HEK293 (cell line): Measurements from ENCODE around the gene PLCG2.

ENCODE experiments used
- CTCF ChIA-PET: fragments of 350-600 bp; formaldehyde crosslinking; extraction: SDS; loops from one replicate; lab custom pipeline; 2021; ENCODE audit warnings: antibody characterized with exemption; lab: Yijun Ruan, JAX
- POLR2A ChIA-PET: fragments of 300-600 bp; formaldehyde crosslinking; extraction: SDS; loops from one replicate; lab custom pipeline; 2020; ENCODE audit warnings: antibody characterized with exemption, inconsistent platforms; lab: Yijun Ruan, JAX
- H3K27ac ChIP-seq: fragments of 200-500 bp; sonication (Bioruptor generic); 2 replicates; pipeline ENCODE4 v1.5.1; 2014; ENCODE audit warnings: low read depth, low read length, control low read depth, inconsistent platforms; ENCODE audit errors: extremely low read depth
- H3K36me3 ChIP-seq, 2 experiments: fragments of 200-500 bp in 1 of 2; sonication (Bioruptor generic) in 1 of 2; 1 replicate in 1 of 2; 2 replicates in 1 of 2; pipeline ENCODE4 v1.5.1; 2014 to 2017; ENCODE audit warnings: inconsistent platforms in 2 of 2, low read length in 2 of 2; ENCODE audit not compliant: control insufficient read depth in 2 of 2, insufficient read depth in 1 of 2
- H3K4me1 ChIP-seq: fragments of 200-500 bp; sonication (Bioruptor generic); 2 replicates; pipeline ENCODE4 v1.5.1; 2014; ENCODE audit warnings: mild to moderate bottlenecking, low read length, inconsistent platforms; ENCODE audit not compliant: control insufficient read depth, insufficient read depth
- H3K4me3 ChIP-seq: 2 replicates; pipeline ENCODE4 v1.5.1; 2011; ENCODE audit warnings: low read depth, mild to moderate bottlenecking, control low read depth, low read length, moderate library complexity
- H3K9me3 ChIP-seq: fragments of 200-500 bp; sonication (Bioruptor generic); 2 replicates; pipeline ENCODE4 v1.5.1; 2014; ENCODE audit warnings: low read depth, low read length, inconsistent platforms; ENCODE audit not compliant: control insufficient read depth, insufficient read depth
- BCL6B ChIP-seq: fragments of 450-650 bp; formaldehyde crosslinking; IDR thresholded peaks from 2 replicates; pipeline ENCODE4 v1.5.1; 2017; ENCODE audit warnings: missing biosample characterization, missing genetic modification characterization
- HOXC10 ChIP-seq: sonication (generic); formaldehyde crosslinking; IDR thresholded peaks from 2 replicates; pipeline ENCODE4 v1.8.1; 2023; ENCODE audit warnings: mild to moderate bottlenecking, missing genetic modification reagents
- IKZF3 ChIP-seq: fragments of 450-650 bp; IDR thresholded peaks from 2 replicates; pipeline ENCODE4 v1.5.0; 2018; ENCODE audit warnings: missing biosample characterization, mild to moderate bottlenecking, missing genetic modification characterization, moderate library complexity
- KLF8 ChIP-seq: fragments of 450-650 bp; formaldehyde crosslinking; IDR thresholded peaks from 2 replicates; pipeline ENCODE4 v1.5.1; 2016; ENCODE audit warnings: missing biosample characterization, missing genetic modification characterization
- KLF9 ChIP-seq: fragments of 450-650 bp; formaldehyde crosslinking; IDR thresholded peaks from 2 replicates; pipeline ENCODE4 v1.5.1; 2016; ENCODE audit warnings: missing biosample characterization, missing genetic modification characterization, low read depth
- OVOL3 ChIP-seq: fragments of 450-650 bp; formaldehyde crosslinking; IDR thresholded peaks from 2 replicates; pipeline ENCODE4 v1.5.1; 2016; ENCODE audit warnings: missing biosample characterization, missing genetic modification characterization
- PBX3 ChIP-seq: sonication (generic); formaldehyde crosslinking; IDR thresholded peaks from 2 replicates; pipeline ENCODE4 v1.8.1; 2022; ENCODE audit warnings: mild to moderate bottlenecking, moderate library complexity, missing genetic modification reagents
- SCRT2 ChIP-seq: fragments of 450-650 bp; formaldehyde crosslinking; IDR thresholded peaks from 2 replicates; pipeline ENCODE4 v1.5.1; 2016; ENCODE audit warnings: missing biosample characterization, missing genetic modification characterization
- ZBTB8A ChIP-seq: fragments of 450-650 bp; formaldehyde crosslinking; IDR thresholded peaks from 2 replicates; pipeline ENCODE4 v1.5.1; 2016; ENCODE audit warnings: missing biosample characterization, missing genetic modification characterization
- ZNF155 ChIP-seq: fragments of 450-650 bp; formaldehyde crosslinking; IDR thresholded peaks from 2 replicates; pipeline ENCODE4 v1.5.1; 2016; ENCODE audit warnings: missing biosample characterization, missing genetic modification characterization
- ZNF174 ChIP-seq: fragments of 450-650 bp; formaldehyde crosslinking; IDR thresholded peaks from 2 replicates; pipeline ENCODE4 v1.5.0; 2017; ENCODE audit warnings: missing biosample characterization, mild to moderate bottlenecking, missing genetic modification characterization
- ZNF175 ChIP-seq: fragments of 450-650 bp; formaldehyde crosslinking; IDR thresholded peaks from 2 replicates; pipeline ENCODE4 v1.5.1; 2016; ENCODE audit warnings: missing biosample characterization, missing genetic modification characterization
- ZNF184 ChIP-seq: fragments of 450-650 bp; IDR thresholded peaks from 2 replicates; pipeline ENCODE4 v1.5.1; 2018; ENCODE audit warnings: missing biosample characterization, mild to moderate bottlenecking, missing genetic modification characterization
- ZNF23 ChIP-seq: fragments of 450-650 bp; formaldehyde crosslinking; IDR thresholded peaks from 2 replicates; pipeline ENCODE4 v1.5.1; 2016; ENCODE audit warnings: missing biosample characterization, missing genetic modification characterization, borderline replicate concordance
- ZNF266 ChIP-seq: fragments of 450-650 bp; formaldehyde crosslinking; IDR thresholded peaks from 2 replicates; pipeline ENCODE4 v1.5.1; 2016; ENCODE audit warnings: missing biosample characterization, missing genetic modification characterization, low read depth
- ZNF280C ChIP-seq: fragments of 450-650 bp; formaldehyde crosslinking; IDR thresholded peaks from 2 replicates; pipeline ENCODE4 v1.5.1; 2016; ENCODE audit warnings: missing biosample characterization, missing genetic modification characterization
- ZNF302 ChIP-seq: fragments of 450-650 bp; formaldehyde crosslinking; IDR thresholded peaks from 2 replicates; pipeline ENCODE4 v1.5.1; 2016; ENCODE audit warnings: missing biosample characterization, missing genetic modification characterization, low read depth
- ZNF324 ChIP-seq: fragments of 450-650 bp; formaldehyde crosslinking; IDR thresholded peaks from 2 replicates; pipeline ENCODE4 v1.5.1; 2016; ENCODE audit warnings: missing biosample characterization, missing genetic modification characterization
- ZNF48 ChIP-seq: fragments of 450-650 bp; formaldehyde crosslinking; IDR thresholded peaks from 2 replicates; pipeline ENCODE4 v1.5.1; 2016; ENCODE audit warnings: missing biosample characterization, missing genetic modification characterization
- ZNF514 ChIP-seq: fragments of 450-650 bp; formaldehyde crosslinking; IDR thresholded peaks from 2 replicates; pipeline ENCODE4 v1.5.1; 2016; ENCODE audit warnings: missing biosample characterization, missing genetic modification characterization
- ZNF571 ChIP-seq: fragments of 450-650 bp; formaldehyde crosslinking; IDR thresholded peaks from 2 replicates; pipeline ENCODE4 v1.5.0; 2017; ENCODE audit warnings: missing biosample characterization, missing genetic modification characterization
- ZNF623 ChIP-seq: fragments of 450-650 bp; formaldehyde crosslinking; IDR thresholded peaks from 2 replicates; pipeline ENCODE4 v1.5.1; 2016; ENCODE audit warnings: missing biosample characterization, missing genetic modification characterization
- ZNF629 ChIP-seq: fragments of 450-650 bp; formaldehyde crosslinking; IDR thresholded peaks from 2 replicates; pipeline ENCODE4 v1.5.1; 2017; ENCODE audit warnings: missing biosample characterization, missing genetic modification characterization
- ZNF670 ChIP-seq: fragments of 450-650 bp; formaldehyde crosslinking; IDR thresholded peaks from 2 replicates; pipeline ENCODE4 v1.5.1; 2016; ENCODE audit warnings: missing biosample characterization, missing genetic modification characterization, low read depth
- ZNF692 ChIP-seq: fragments of 450-650 bp; formaldehyde crosslinking; IDR thresholded peaks from 2 replicates; pipeline ENCODE4 v1.5.1; 2016; ENCODE audit warnings: missing biosample characterization, missing genetic modification characterization
- ZNF830 ChIP-seq: fragments of 450-650 bp; IDR thresholded peaks from 2 replicates; pipeline ENCODE4 v1.5.0; 2018; ENCODE audit warnings: missing biosample characterization, missing genetic modification characterization, low read depth, mild to moderate bottlenecking, moderate library complexity
- ZNF843 ChIP-seq: fragments of 450-650 bp; formaldehyde crosslinking; IDR thresholded peaks from 2 replicates; pipeline ENCODE4 v1.5.1; 2016; ENCODE audit warnings: missing biosample characterization, missing genetic modification characterization

PLCG2 gene

GRCh38 chr16:81860287-81861266 lies 81.5 kb downstream of the PLCG2 start:
- POLR2A ChIA-PET = no interaction called here
- no peak overlapping the region for H3K4me3 ChIP-seq
- H3K27ac ChIP-seq = no peak overlapping the region
- H3K36me3 ChIP-seq = peaks cover 0 to 3% of the 10 kb centered on the region in 2 experiments; a peak in 1 of 3 replicates
- CTCF ChIA-PET = interaction anchor here (0.7 to 2.1 kb wide), 4 partner anchors 13 to 1947 kb away, joined by 3 to 13 read pairs (median 4); partner anchors contain the start of gene HSBP1
- no peaks in the 10 kb centered on the region for H3K4me1 ChIP-seq
- H3K9me3 ChIP-seq = no peaks in the 10 kb centered on the region
- no peak for TF ChIP-seq ZNF174
- TF ChIP-seq IKZF3 (tag by site-specific recombination) = no peak
- no peak for TF ChIP-seq ZNF184 (tag by site-specific recombination)
- TF ChIP-seq ZNF623 (tag by site-specific recombination) = no peak
- TF ChIP-seq SCRT2 (tag by site-specific recombination) = no peak
- TF ChIP-seq ZNF830 (tag by site-specific recombination) = no peak
- TF ChIP-seq OVOL3 (tag by site-specific recombination) = no peak
- no peak for TF ChIP-seq ZNF23
- TF ChIP-seq ZNF843 (tag by site-specific recombination) = no peak
- TF ChIP-seq ZNF571 (tag by site-specific recombination) = no peak

- Histone ChIP-seq H3K27ac (no peak overlapping the region), H3K36me3 (no peaks in the 10 kb centered on the region), H3K4me1 (no peaks in the 10 kb centered on the region), H3K4me3 (no peak overlapping the region), H3K9me3 (no peaks in the 10 kb centered on the region)
- CTCF ChIA-PET = interaction anchor here (0.6 to 2.1 kb wide), 3 partner anchors 25 to 1946 kb away, joined by 3 to 13 read pairs (median 3); partner anchors contain the start of gene HSBP1
- POLR2A ChIA-PET = no interaction called here
- no peak for TF ChIP-seq KLF8 (tag by site-specific recombination)
- TF ChIP-seq ZNF155 (tag by site-specific recombination) = no peak
- no peak for TF ChIP-seq ZNF514
- TF ChIP-seq BCL6B (tag by site-specific recombination) = no peak
- no peak for TF ChIP-seq ZNF692 (tag by site-specific recombination)
- no peak for TF ChIP-seq HOXC10
- TF ChIP-seq ZNF302 = no peak
- TF ChIP-seq ZNF324 (tag by site-specific recombination) = no peak
- no peak for TF ChIP-seq ZNF48
These were observed 82.4 kb downstream of the PLCG2 start for GRCh38 chr16:81861503-81861902.

- Histone ChIP-seq H3K9me3 (no peaks in the 10 kb centered on the region), H3K4me3 (no peak overlapping the region), H3K36me3 (no peaks in the 10 kb centered on the region), H3K4me1 (no peaks in the 10 kb centered on the region), H3K27ac (no peak overlapping the region)
- CTCF ChIA-PET = interaction anchor here (0.6 to 2.1 kb wide), 4 partner anchors 11 to 777 kb away, joined by 3 to 13 read pairs (median 7); no protein-coding TSS in a partner anchor
- POLR2A ChIA-PET = no interaction called here
- no peak for TF ChIP-seq ZNF266
- no peak for TF ChIP-seq ZBTB8A (tag by site-specific recombination)
- no peak for TF ChIP-seq ZNF280C
- TF ChIP-seq ZNF175 (tag by site-specific recombination) = no peak
- no peak for TF ChIP-seq KLF9
- no peak for TF ChIP-seq ZNF670 (tag by site-specific recombination)
- no peak for TF ChIP-seq ZNF629 (tag by site-specific recombination)
- TF ChIP-seq PBX3 (CRISPR knock-in tag) = no peak
These were observed 82.8 kb downstream of the PLCG2 start for GRCh38 chr16:81861915-81862314.
